OCI-LY3 (cell line): ENCODE data around the gene GRAMD4.

Experiments
- H2AFZ ChIP-seq: fragments of 200-600, 300-600 bp; shearing (Covaris generic); 2 replicates; pipeline ENCODE4 v1.6.0; 2014; ENCODE audit warnings: antibody characterized with exemption, low read depth, low read length
- H3K27ac ChIP-seq: fragments of 200-600, 300-600 bp; sonication (generic); 2 replicates; pipeline ENCODE4 v1.5.1; 2014; ENCODE audit warnings: mild to moderate bottlenecking, low read length, moderate library complexity, mixed read lengths
- H3K27me3 ChIP-seq: fragments of 200-600, 300-600 bp; sonication (generic); 2 replicates; pipeline ENCODE4 v1.6.1; 2014; ENCODE audit warnings: low read depth, low read length, mixed read lengths
- H3K36me3 ChIP-seq: fragments of 200-600, 300-600 bp; sonication (generic); replicated peaks from 2 replicates; pipeline ENCODE3; 2014; ENCODE audit warnings: low read depth, low read length, mixed read lengths
- H3K4me1 ChIP-seq: fragments of 300-600, 200-600 bp; sonication (generic); 2 replicates; pipeline ENCODE4 v1.6.1; 2014; ENCODE audit warnings: low read length, mixed read lengths
- H3K4me2 ChIP-seq: fragments of 200-600, 300-600 bp; sonication (generic); 2 replicates; pipeline ENCODE4 v1.6.1; 2014; ENCODE audit warnings: low read length, mixed read lengths
- H3K4me3 ChIP-seq: fragments of 300-600, 200-600 bp; sonication (generic); 2 replicates; pipeline ENCODE4 v1.5.1; 2014; ENCODE audit warnings: antibody characterized with exemption, mild to moderate bottlenecking, low read length, moderate library complexity
- H3K79me2 ChIP-seq: fragments of 300-600, 200-600 bp; shearing (Covaris generic); 2 replicates; pipeline ENCODE4 v1.6.1; 2014; ENCODE audit warnings: mild to moderate bottlenecking, low read length, mixed read lengths
- H3K9ac ChIP-seq: fragments of 300-600, 200-600 bp; shearing (Covaris generic); 2 replicates; pipeline ENCODE4 v1.6.0; 2014; ENCODE audit warnings: mild to moderate bottlenecking, low read length, moderate library complexity
- H3K9me3 ChIP-seq: fragments of 200-600, 300-600 bp; shearing (Covaris generic); 2 replicates; pipeline ENCODE4 v1.6.1; 2014; ENCODE audit warnings: low read length, mixed read lengths; ENCODE audit not compliant: insufficient read depth
- H4K20me1 ChIP-seq: fragments of 200-600, 300-600 bp; sonication (generic); 2 replicates; pipeline ENCODE4 v1.6.1; 2016; ENCODE audit warnings: low read length, mixed read lengths; ENCODE audit not compliant: insufficient read depth
- CTCF ChIP-seq: fragments of 200-600, 300-600 bp; sonication (generic); IDR thresholded peaks from 2 replicates; pipeline ENCODE4 v1.5.1; 2014; ENCODE audit warnings: antibody characterized with exemption, low read length, low read depth
- EZH2phosphoT487 ChIP-seq: fragments of 200-600 bp; shearing (Covaris generic); IDR thresholded peaks from 2 replicates; pipeline ENCODE4 v1.6.1; 2018; ENCODE audit warnings: antibody characterized with exemption, mixed run types, low read depth

GRAMD4 gene

GRCh38 chr22:46701262-46701661 is 81.1 kb downstream of the GRAMD4 start:
- Histone ChIP-seq H3K27ac (no peak overlapping the region), H3K27me3 (no peaks in the 10 kb centered on the region), H3K4me1 (no peaks in the 10 kb centered on the region), H3K9ac (no peak overlapping the region), H3K79me2 (no peaks in the 10 kb centered on the region), H3K4me2 (no peak overlapping the region), H2AFZ (no peak overlapping the region), H3K9me3 (no peaks in the 10 kb centered on the region), H4K20me1 (peaks cover 7% of the 10 kb centered on the region), H3K36me3 (peaks cover 65% of the 10 kb centered on the region), H3K4me3 (no peak overlapping the region)
- TF ChIP-seq CTCF: no peak
- TF ChIP-seq EZH2phosphoT487: no peak

GRCh38 chr22:46703171-46703995 is 83.2 kb downstream of the GRAMD4 start:
- Histone ChIP-seq H3K27me3 (no peaks in the 10 kb centered on the region), H3K9ac (no peak overlapping the region), H3K4me2 (no peak overlapping the region), H3K4me1 (no peaks in the 10 kb centered on the region), H3K79me2 (no peaks in the 10 kb centered on the region), H3K27ac (no peak overlapping the region), H3K9me3 (no peaks in the 10 kb centered on the region), H3K4me3 (no peak overlapping the region), H2AFZ (no peak overlapping the region), H4K20me1 (peaks cover 7% of the 10 kb centered on the region), H3K36me3 (peaks cover 71% of the 10 kb centered on the region)
- no peak for TF ChIP-seq CTCF
- TF ChIP-seq EZH2phosphoT487: no peak

- peaks cover 74% of the 10 kb centered on the region for H3K36me3 ChIP-seq
- no peak for TF ChIP-seq EZH2phosphoT487
- TF ChIP-seq CTCF: no peak
Observed at GRCh38 chr22:46703996-46704370, 83.8 kb downstream of the GRAMD4 start.

GRCh38 chr22:46706060-46706459 is 85.9 kb downstream of the GRAMD4 start:
- H3K27me3 ChIP-seq: no peaks in the 10 kb centered on the region
- H3K27ac ChIP-seq: no peak overlapping the region
- TF ChIP-seq EZH2phosphoT487 (no peak), CTCF (no peak)
- H2AFZ ChIP-seq: no peak overlapping the region
- no peaks in the 10 kb centered on the region for H3K79me2 ChIP-seq
- H4K20me1 ChIP-seq: peaks cover 7% of the 10 kb centered on the region
- peaks cover 78% of the 10 kb centered on the region for H3K36me3 ChIP-seq
- no peak overlapping the region for H3K9ac ChIP-seq
- H3K4me3 ChIP-seq: no peak overlapping the region
- no peaks in the 10 kb centered on the region for H3K4me1 ChIP-seq
- no peaks in the 10 kb centered on the region for H3K9me3 ChIP-seq
- H3K4me2 ChIP-seq: no peak overlapping the region

More at GRCh38 chr22:46703996-46704370, 83.8 kb downstream of the GRAMD4 start:
- H3K79me2 ChIP-seq: no peaks in the 10 kb centered on the region
- H3K4me3 ChIP-seq: no peak overlapping the region
- H3K27me3 ChIP-seq: no peaks in the 10 kb centered on the region
- no peak overlapping the region for H3K4me2 ChIP-seq
- H4K20me1 ChIP-seq: peaks cover 7% of the 10 kb centered on the region
- no peak overlapping the region for H3K9ac ChIP-seq
- no peak overlapping the region for H2AFZ ChIP-seq
- H3K9me3 ChIP-seq: no peaks in the 10 kb centered on the region
- no peaks in the 10 kb centered on the region for H3K4me1 ChIP-seq
- H3K27ac ChIP-seq: no peak overlapping the region
